LHCN-M2 (cell line): Measurements from ENCODE around the gene PTPRK. TPM values are rescaled to one million over a fixed set of nuclear protein-coding genes. Genes with fewer than 3 reads are reported as not detected.

ENCODE experiments used
- DNase-seq: peaks from one replicate; pipeline ENCODE4 v3.0.0-alpha.2; 2012; ENCODE audit warnings: low read depth
- total RNA-seq: library from RNA; depleted of rRNA; stranded (reverse); fragments of >200 nt; gene quantifications from 2 replicates; pipeline ENCODE4 v1.2.3, GENCODE V29; 2014

PTPRK gene
- total RNA-seq, 1 experiment from 2014 or later = 50.9 TPM

DNA sequence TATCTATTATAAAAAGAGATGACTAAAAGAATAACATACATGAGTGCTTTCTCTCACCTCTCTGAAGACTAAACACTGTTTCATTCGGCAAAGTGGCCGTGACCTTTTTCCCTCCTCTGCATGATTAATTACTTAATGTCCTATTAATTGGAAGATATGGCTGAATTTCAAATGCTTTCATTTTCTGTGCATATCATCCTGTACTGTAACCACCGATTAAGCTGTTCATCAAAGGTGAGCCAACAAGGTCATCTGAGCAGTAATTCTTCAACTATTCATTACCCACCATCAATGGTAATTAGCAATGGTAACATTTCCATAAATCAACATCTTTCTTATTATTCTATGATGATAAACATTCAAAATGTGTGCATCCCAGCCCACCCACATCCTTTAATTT is 125.2 kb downstream of the PTPRK start:
- DNase-seq = no peak

DNA sequence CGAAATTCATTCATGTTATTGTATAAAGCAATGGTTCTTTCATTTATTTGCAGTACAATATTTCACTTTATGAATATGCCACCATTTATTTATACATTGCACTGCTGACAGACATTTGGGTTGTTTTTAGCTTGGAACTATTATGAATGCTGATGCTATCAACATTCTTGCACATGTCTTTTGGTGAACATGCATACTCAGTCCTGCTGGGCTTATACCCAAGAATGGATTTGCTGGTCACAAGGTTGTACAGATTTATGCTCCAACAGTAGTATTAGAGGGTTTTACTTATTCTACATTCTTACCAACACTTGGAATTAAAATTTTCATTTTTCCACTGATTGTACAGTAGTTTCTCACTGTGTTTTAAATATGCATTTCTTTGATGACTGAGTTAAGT is 126.2 kb downstream of the PTPRK start:
- no peak for DNase-seq

DNA sequence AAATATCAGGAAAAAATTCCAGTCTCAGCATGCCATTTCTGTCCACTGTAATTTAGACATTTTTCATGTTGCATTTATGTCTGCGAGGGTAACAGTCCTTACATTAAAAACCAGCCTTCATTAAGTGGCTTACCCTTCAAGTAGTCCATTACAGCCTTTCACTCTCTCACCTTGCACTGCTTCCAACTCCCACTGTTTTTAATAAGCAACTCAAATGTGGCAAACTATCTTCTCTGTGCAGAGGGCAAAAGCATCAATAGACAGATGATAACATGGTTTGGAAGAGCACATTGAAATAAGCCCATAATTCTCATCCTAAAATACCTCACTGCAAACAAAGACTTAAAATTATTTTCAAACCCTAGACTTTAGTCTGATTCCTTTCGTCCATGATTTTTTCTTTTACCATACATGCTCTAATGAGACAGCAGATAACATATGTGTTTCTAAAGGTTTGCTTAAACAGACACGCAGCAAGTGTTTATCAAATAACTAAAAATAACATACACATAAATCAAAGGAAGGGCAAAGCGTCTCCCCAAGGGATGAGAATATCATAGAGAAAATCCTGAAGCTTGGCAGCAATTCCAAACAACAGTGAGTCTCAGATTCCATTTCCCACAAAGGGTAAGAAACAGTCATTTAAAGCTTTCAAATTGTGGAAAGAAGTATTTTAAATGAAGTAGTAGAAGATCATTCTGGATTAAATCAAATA is 130.4 kb downstream of the PTPRK start:
- peak; percentile 19 for DNase-seq

DNA sequence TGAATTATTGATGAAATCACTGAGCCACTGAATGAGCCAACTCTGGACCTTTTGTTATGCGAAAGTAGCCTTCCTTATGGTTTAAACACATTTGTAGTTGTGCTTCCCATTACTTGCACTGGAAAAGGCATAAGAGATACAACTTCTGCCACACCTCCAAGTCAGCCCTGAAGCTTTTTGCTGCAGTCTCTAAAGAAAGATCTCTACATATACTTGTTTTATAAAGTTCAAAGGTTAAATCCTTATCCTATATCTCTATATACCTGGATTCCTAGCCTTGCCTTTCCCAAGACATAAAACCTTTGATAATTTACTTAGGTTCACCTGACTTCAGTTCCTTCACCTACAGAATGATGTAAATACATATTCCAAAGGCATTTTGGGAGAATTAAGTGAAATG is 132.0 kb downstream of the PTPRK start:
- DNase-seq = no peak

DNA sequence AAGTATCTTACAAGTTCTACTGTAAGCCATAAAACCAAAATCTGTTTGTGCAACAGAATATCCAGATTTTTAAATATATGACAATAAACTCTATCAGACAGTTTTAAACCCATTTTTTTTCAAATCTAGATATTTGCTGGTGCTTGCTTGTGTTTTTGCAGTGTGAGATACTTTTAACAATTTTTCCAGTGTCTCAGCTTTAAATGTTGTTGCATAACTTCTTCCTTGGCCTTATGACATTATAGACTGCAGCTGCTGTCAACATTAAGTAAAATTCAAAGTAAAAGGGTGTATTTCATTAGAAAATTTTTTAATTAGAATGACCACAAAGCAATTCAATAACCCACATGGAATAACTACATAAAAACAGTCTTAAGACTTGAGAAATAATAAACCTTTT is 139.5 kb downstream of the PTPRK start:
- no peak for DNase-seq

DNA sequence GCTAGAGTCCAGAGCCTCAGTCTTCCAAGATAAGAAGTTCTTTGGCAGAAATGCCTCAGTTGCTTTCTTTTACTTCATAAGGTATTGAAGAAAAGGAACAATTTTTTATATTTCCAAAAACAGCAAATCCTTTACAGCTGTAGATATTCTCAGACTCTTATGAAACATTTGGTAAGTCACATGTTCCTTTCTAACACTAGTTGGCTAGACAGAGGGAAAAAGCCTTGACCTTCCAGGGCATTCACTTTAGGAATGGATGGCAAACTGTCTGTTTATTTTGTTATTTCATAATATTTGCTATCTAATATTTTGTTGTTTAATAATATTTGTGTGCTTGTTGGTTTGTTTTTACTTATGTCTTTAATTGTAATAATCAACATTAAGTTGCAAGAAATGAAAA is 140.8 kb downstream of the PTPRK start:
- no peak for DNase-seq

DNA sequence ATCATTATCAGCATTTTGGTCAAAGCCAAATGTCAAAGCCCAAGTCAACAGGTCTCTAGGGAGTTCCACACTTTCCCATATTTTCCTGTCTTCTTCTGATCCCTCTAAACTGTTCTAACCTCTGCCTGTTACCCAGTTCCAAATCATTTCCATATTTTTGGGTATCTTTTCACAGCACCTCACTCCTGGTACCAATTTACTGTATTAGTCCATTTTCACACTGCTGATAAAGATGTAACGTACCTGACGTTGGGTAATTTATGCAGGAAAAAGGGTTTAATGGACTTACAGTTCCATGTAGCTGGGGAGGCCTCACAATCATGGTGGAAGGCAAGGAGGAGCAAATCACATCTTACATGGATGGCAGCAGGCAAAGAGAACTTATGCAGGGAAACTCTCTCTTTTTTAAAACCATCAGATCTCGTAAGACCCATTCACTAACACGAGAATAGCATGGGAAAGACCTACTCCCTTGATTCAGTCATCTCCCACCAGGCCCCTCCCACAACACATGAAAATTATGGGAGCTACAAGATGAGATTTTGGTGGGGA is 143.4 kb downstream of the PTPRK start:
- DNase-seq = no peak

DNA sequence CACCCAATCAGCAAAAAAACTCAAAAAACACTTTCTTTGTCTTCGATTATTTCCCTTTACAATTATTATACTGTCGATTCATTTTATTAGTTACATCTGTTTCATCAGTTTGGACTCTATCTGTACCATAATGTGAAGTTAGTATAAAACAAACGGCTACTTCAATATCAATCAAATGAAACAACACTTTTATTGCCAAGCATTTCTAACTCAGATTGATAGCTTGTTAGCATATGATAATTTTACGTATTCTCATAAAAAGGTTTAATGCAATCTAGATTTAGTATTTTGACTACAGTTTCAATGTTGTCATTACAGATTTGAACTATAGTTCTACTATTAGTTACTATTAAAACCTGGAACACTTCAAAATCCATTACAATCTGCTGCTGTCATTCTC is 149.3 kb downstream of the PTPRK start:
- DNase-seq = no peak

DNA sequence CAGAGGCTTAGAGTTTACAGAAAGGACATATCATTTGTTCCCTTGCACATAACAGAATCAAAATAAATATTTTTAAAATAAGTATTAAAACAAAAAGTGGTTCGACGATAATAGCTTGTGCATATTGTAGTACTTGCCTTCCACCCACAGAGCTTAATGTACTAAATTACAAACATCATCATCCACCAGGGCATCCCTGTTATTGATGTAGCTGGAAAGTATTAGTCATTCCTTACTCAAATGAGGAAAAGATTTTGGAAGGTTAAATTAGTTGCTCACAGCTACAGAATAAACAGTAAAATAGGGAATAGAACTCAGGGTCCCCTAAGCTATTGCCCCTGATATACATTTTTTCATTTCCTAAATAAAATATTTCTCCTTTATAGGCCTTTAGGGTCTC is 150.3 kb downstream of the PTPRK start:
- peak; percentile 75 for DNase-seq

DNA sequence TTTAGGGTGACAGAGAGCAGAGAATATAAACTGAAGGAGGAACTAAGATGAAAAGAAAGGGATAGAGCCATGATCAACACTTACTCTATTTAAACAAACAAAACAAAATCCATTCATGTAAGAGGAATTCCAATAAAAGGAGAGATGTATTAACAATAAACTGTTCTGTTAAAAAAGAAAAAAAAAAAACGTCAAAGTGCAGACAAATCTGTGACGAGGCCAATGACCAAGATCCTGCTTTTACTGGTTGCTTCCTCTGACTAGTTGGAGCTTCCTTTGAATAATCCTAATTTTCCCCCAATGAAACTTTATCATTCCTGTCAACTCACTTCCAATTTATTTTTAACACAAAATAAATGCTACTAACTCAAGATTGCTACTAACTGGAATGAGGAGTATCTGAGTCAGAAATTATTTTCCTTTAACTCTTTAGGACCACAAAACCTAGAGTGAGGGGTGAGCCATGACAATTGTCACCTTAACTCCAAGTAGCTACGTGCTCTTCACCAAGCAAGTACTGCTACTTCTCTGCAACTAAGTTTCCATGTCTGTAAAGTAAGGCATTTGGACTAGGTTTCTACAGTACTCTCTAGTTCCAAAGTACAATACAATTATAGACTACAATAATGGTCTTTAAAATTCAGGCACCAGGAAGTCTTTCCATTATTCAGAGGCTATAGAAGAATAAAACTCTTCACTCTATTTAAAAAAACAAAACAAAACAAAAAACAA is 152.0 kb downstream of the PTPRK start:
- DNase-seq = no peak

DNA sequence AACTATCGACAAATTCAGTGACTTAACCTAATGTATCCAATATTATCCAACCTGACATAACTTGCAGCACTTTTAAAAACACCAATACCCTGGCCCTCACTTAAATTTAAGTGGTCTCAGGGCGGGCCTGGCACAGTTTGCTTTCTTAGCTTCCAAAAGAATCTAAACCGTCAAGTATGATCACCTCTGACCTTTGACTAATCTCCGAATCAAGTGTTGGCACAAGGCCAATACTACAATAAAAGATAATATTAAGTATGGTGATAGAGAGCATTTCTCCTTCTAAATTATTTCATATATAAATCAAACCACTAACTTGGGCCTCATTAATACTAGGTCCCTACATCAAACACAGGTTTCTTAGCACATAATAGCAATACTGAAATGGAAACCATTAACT is 153.0 kb downstream of the PTPRK start:
- DNase-seq = no peak

DNA sequence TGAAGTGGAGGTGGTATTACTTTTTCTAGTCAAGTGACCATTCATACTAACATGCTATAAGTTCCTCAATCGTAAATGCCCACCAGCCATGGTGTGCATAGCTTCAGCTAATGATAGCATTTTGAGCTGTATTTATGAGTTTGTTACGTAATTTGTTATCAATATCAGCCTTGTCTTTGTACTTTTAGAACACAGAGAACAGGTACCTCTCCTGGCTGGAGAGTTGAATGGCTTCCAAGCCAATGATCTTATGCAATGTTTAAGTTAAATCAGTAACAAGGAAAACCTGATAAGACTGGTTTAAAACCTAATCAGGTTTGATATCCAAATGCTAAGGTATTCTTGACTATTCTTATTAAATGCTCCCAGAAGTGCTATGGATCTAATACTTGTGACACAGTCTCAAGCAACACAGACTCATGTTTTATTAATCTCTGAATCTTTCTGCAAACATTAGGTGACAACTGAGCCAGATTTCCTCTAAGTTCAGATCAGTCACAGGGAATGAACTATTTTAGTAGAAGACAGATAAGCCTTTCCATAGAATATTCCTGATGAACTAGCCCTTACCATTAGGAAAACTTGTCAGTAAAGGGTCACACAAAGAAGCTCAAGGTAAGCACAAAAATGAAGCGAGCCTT is 154.8 kb downstream of the PTPRK start:
- DNase-seq = no peak

DNA sequence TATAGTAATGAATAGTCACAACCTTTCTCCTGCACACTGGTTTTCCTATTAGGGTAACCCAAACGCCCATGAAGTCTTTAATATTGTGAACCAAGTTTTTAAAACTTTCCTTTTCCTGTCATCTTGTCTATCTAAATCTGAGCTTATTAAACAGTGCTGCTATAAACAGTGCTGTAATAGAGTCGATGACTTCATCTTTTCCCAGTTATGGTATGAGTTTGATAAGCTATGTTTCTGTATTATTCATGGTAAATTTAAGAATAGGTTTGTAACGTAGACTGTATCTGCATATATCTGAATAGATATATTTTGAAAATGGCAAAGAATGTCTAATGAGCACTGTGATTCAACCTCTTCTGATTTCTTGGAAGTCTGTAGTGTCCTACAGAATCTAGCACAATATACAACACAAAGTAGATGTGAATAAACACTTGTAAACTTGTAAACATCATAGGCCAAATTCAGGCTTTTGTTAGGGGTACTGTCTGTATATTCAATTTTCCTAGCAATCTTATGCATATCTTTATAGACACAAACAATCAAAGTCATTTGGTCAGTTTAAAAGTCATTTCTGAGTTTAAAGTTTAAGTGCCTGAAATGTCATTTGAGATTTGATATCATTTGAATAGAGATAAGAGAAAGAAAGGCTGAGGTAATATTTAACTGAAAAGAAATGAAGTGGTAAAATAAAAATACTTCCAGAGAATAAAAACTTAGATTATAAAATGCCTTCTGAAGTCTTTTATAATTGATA is 155.5 kb downstream of the PTPRK start:
- no peak for DNase-seq

DNA sequence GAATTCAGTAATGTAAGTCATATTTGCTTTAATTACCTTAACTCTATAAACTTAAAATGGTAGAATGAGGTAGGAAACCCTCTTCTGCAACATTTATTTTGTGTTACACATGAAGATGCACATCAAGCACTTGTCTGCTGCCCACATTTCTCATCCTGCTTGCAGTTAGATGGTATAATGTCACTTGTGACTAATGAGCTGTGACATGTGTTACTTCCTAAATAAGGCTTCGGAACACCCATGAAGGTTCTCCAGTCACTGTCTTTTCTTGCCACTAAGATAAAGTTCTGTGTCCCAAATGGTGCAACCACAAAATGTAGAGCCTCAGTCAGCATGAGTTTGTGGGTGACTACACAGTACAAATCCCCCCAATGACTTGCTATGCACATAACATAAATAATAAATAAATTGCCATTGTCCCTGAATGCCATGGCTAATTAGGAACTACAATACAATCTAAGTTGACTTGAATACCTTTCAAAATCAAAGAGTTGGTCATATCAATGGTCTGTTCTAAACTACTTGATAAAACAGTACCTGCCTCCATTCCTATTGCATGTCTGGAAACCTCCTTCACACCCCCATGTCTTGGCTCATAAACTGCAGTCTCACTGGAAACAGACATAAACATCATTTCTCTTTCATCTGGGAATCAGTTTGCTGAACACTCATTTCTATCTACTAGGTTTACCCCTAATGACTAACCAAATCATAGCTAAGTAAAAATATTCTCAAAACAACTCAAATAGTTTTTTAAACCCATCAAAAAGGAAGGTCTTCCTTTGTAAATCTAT is 157.2 kb downstream of the PTPRK start:
- no peak for DNase-seq

DNA sequence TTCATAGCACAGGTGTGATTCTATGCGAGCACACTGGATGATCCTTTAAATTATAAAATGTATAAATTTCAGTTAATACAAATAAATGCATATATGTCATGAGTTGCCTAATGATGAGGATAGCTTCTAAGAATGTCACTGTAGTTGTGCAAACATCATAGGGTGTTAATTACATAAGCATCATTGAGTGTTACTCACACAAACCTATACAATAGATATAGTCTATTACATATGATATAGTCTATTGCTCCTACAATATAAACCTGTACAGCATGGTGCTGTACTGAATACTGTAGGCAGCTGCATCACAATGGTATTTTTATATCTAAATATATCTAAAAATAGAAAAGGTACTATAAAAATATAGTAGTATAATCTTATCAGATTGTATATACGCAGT is 159.0 kb downstream of the PTPRK start:
- no peak for DNase-seq

DNA sequence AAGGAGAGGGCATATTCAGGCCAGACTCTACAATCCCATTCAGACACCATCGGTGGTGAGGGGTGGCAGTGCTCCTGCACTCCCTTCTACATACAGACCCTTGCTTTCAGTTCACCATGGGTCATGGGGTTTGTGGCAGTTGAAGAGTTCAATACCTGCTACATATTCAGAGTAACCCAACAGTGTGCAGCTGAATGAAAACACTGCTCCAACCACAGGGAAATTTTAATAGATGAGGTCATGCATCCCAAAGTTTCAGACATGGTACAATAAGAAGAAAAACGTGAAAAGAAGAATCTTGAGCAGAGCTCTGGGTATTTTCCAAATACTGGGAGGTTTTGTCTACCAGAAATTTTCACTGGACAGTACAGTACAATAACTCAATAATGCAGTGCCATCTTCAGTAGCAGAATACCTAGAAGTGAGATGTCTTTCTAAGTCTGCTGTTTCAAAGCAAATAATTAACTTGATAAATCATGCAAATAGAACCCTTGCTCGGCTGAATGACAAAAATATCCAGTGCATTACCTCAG is 162.1 kb downstream of the PTPRK start:
- peak; percentile 23 for DNase-seq

DNA sequence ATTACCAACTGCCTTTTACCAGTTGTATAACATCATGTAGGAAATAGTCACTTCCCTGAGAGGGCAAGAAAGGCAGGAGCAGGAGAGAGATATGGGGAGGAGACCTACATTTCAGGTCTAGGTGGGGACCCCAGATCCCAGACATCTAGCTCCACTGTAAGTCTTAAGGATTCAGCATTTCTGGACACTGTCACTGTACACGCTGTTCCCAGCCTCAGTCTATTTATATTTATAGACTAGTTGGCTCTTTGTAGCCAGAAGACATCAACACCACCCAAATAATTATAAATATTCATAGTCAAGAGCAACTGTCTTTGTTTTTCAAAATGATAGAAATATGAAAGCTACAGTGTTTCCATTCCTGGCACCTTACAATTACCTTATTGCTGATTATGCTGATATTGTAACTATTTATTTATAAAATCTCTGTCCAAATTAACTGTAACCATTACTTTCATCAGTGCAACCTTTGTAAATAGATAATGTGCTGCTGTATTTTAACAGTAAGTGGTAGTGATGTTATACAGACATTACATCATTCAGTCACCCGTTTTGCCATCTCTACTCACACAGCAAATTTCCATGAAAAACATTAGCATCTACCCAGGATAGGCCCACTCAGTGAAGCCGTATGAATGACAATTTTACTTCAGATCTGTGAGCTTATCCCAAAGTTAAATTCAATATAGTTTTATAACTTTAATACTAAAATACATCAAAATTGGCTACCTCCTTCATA is 162.8 kb downstream of the PTPRK start:
- no peak for DNase-seq

DNA sequence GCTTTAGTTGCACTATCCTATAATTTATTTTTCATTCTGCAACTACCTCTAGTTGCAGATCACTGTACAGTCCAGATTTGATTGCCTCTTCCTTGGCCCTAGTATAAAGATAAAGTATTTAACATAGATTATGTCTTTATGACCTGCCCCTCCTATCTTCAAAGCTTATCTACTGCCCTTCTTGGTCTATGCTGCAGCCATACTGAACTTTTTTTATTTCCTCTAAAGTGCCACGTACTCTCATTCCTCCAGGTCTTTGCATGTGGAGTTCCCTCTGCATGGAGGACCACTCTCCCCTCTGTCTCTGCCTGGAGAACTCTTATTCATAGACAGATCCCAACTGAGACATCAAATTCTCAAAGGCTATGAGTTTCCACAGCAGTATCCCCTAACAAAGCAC is 168.0 kb downstream of the PTPRK start:
- DNase-seq = no peak

DNA sequence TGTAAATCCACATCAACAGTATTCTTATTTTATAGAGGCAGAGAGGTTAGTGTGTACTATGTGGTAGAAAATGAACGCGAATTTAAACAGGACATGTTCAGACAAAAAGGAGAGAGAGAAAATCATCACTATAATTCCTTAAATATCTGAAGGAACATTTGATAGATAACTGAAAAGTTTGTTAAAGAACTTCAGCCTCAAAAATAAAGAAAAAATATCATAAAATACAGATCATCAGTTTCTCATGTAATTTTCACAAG is 169.2 kb downstream of the PTPRK start:
- no peak for DNase-seq
